Amniotic stem cell (primary cell): ENCODE data around the gene SPEF1.
"Not testable (repeated sequence)": the region's sequence is repeated elsewhere in the genome, so short reads cannot be mapped to it uniquely, and the experiment has no call there.

Experiments used
- DNase-seq: peaks from one replicate; lab custom pipeline; 2025; lab: John Stamatoyannopoulos, UW

The SPEF1 gene

GRCh38 chr20:3781153-3781910, at the start of gene SPEF1:
Gene SPEF1 (minus strand): TSS chr20:3781448. CDS start chr20:3781287, 161 bp downstream.
- peak; percentile 88 for DNase-seq

GRCh38 chr20:3829891-3830290, 48.6 kb upstream of the SPEF1 start:
- DNase-seq, result not testable (repeated sequence)

GRCh38 chr20:3828798-3829197, 47.5 kb upstream of the SPEF1 start:
- no peak for DNase-seq

- no peak for DNase-seq
These were observed 45.2 kb upstream of the SPEF1 start for GRCh38 chr20:3826420-3826819.

GRCh38 chr20:3825526-3825925, 44.3 kb upstream of the SPEF1 start:
- no peak for DNase-seq

GRCh38 chr20:3823881-3824280, 42.6 kb upstream of the SPEF1 start:
- no peak for DNase-seq

- no peak for DNase-seq
These were observed 40.7 kb upstream of the SPEF1 start for GRCh38 chr20:3821996-3822395.

GRCh38 chr20:3820901-3821727, 39.9 kb upstream of the SPEF1 start:
- no peak for DNase-seq

- DNase-seq, result peak; percentile 87
These were observed 39.0 kb upstream of the SPEF1 start, which contains the start of gene AP5S1 for GRCh38 chr20:3820048-3820900. Gene AP5S1 (plus strand): TSS chr20:3820547. CDS start chr20:3822118, 1,571 bp downstream.

GRCh38 chr20:3819411-3820047, 38.3 kb upstream of the SPEF1 start:
- no peak for DNase-seq

GRCh38 chr20:3818155-3819151, 37.2 kb upstream of the SPEF1 start:
- peak; percentile 86 for DNase-seq

- DNase-seq, result no peak
These were observed 34.6 kb upstream of the SPEF1 start for GRCh38 chr20:3815703-3816315.

GRCh38 chr20:3814928-3815495, 33.8 kb upstream of the SPEF1 start:
- no peak for DNase-seq

- no peak for DNase-seq
These were observed 32.8 kb upstream of the SPEF1 start for GRCh38 chr20:3813848-3814581.

GRCh38 chr20:3812975-3813847, 32.0 kb upstream of the SPEF1 start:
- DNase-seq, result no peak

- no peak for DNase-seq
These were observed 31.0 kb upstream of the SPEF1 start for GRCh38 chr20:3812259-3812681.

GRCh38 chr20:3811467-3812258, 30.4 kb upstream of the SPEF1 start:
- peak; percentile 90 for DNase-seq
